Measurements from ENCODE around the gene ADAT1.
"Not testable (repeated sequence)": the region's sequence is repeated elsewhere in the genome, so short reads cannot be mapped to it uniquely, and the experiment has no call there.

GRCh38 chr16:75591927-75592326 is 31.2 kb downstream of the ADAT1 start:
- TF ChIP-seq POU5F1 (IDR thresholded peaks at IDR 0.05; ENCODE audit: low read depth, low read length); RAD21 (IDR thresholded peaks at IDR 0.05 in 1 of 2, conservative IDR thresholded peaks at IDR 0.05 in 1 of 2; ENCODE audit: low read depth in 2 of 2, low read length in 2 of 2); EZH2 (IDR thresholded peaks at IDR 0.05; ENCODE audit: low read depth, low read length, severe bottlenecking); POLR2AphosphoS5 (IDR thresholded peaks at IDR 0.05; ENCODE audit: low read depth, low read length); SIX5 (IDR thresholded peaks at IDR 0.05; ENCODE audit: low read depth, low read length); CTCF (IDR thresholded peaks at IDR 0.05; ENCODE audit: control extremely low read depth in 1 of 3, insufficient read depth in 1 of 3, low read depth in 1 of 3, low read length in 3 of 3); TAF1 (IDR thresholded peaks at IDR 0.05; ENCODE audit: low read depth, low read length); POLR2A (IDR thresholded peaks at IDR 0.05; ENCODE audit: control extremely low read depth in 1 of 2, low read depth in 2 of 2, low read length in 2 of 2); CEBPB (IDR thresholded peaks at IDR 0.05; ENCODE audit: low read depth, low read length); MAX (IDR thresholded peaks at IDR 0.05): not testable (repeated sequence)

Measured in H1 (cell line).